Left colon (tissue), 2 donors: Measurements from ENCODE around the gene UPK3B. TPM values are rescaled to one million over a fixed set of nuclear protein-coding genes. Genes with fewer than 3 reads are reported as not detected.
"Not testable (repeated sequence)": the region's sequence is repeated elsewhere in the genome, so short reads cannot be mapped to it uniquely, and the experiment has no call there.

Experiments used
- ATAC-seq: fragments of 200-7000 bp; cut with Tn5 transposase; one replicate; pipeline ENCODE4 v1.9.1; 2020; ENCODE audit warnings: mild to moderate bottlenecking, moderate library complexity
- DNase-seq, 2 donors: peaks; one replicate each; pipeline ENCODE4 v3.0.0-alpha.2; 2020
- intact Hi-C, 2 donors: fragments of 100-400 bp; cut with DNase I in 1 of 2; cut with micrococcal nuclease in 1 of 2; formaldehyde crosslinking; loops; one replicate each; pipeline versions ENCODE4 v1.11.2 to v1.14.0; 2022; cut with DNase I, micrococcal nuclease
- total RNA-seq, 2 donors: library from RNA; stranded (reverse); fragmentation: NEBNext Ultra II Directional; extraction: Animal tissue kit (Norgen Biotek cat#: 25700); gene quantifications; one replicate each; pipeline ENCODE4 v1.2.1, GENCODE V29; 2021
- donor health status: DM: no; HTN: no; CAD: no.
- donor health status: DM: yes; HTN: yes; CAD: no.

Gene UPK3B
- total RNA-seq, 2 donors from 2014 or later: 2.5 to 7.2 TPM

DNA sequence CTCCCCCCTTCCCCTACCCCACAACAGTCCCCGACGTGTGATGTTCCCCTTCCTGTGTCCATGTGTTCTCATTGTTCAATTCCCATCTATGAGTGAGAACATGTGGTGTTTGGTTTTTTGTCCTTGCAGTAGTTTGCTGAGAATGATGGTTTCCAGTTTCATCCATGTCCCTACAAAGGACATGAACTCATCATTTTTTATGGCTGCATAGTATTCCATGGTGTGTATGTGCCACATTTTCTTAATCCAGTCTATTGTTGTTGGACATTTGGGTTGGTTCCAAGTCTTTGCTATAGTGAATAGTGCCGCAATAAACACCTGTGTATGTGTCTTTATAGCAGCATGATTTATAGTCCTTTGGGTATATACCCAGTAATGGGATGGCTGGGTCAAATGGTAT is 51.0 kb downstream of the UPK3B start:
- ATAC-seq, intact Hi-C loops, DNase-seq: not testable (repeated sequence)

- ATAC-seq, DNase-seq, intact Hi-C loops: not testable (repeated sequence)
These were observed 54.6 kb downstream of the UPK3B start for GRCh38 chr7:76565001-76565400.

Other genes with a start within 250 kb of the UPK3B start
- gene HSPB1, start 207.9 kb upstream of the UPK3B start, total RNA-seq: 100 to 1,000 TPM; 327 to 513 TPM
- gene YWHAG, start 151.6 kb upstream of the UPK3B start, total RNA-seq: 100 to 1,000 TPM in 1 of 2 donors, 10 to 100 TPM in 1; 83.3 to 106 TPM
- gene SSC4D, start 100.9 kb upstream of the UPK3B start, total RNA-seq: under 1 TPM; 0.15 to 0.50 TPM
- 1 to 10 TPM; 3.3 to 5.9 TPM for gene ZP3, start 85.6 kb upstream of the UPK3B start, total RNA-seq
- gene DTX2, start 48.8 kb upstream of the UPK3B start, total RNA-seq: 100 to 1,000 TPM in 1 of 2 donors, 10 to 100 TPM in 1; 57.9 to 120 TPM
- under 1 TPM in 1 of 2 donors, not detected in 1; 0.12 TPM for gene SPDYE16, start 32.7 kb downstream of the UPK3B start, total RNA-seq
- gene POMZP3, start 116.7 kb downstream of the UPK3B start, total RNA-seq: 1 to 10 TPM; 5.8 to 6.4 TPM